HCT116 (cell line): ENCODE measurements around the gene OSBP2.

ENCODE experiments used
- CTCF ChIP-seq, 3 experiments: fragments of 200-600 bp in 1 of 3; sonication (generic) in 1 of 3; IDR thresholded peaks in 2 of 3; conservative IDR thresholded peaks in 1 of 3; 2 replicates each; pipeline ENCODE4 v1.5.1; 2012 to 2017; ENCODE audit warnings: low read depth in 2 of 3, low read length in 2 of 3, antibody characterized with exemption in 1 of 3, borderline replicate concordance in 1 of 3, control low read depth in 1 of 3, mild to moderate bottlenecking in 1 of 3, mixed read lengths in 1 of 3, mixed run types in 1 of 3, moderate library complexity in 1 of 3; ENCODE audit not compliant: insufficient read depth in 1 of 3
- POLR2A ChIP-seq: IDR thresholded peaks from 2 replicates; pipeline ENCODE4 v1.7.0; 2011; ENCODE audit warnings: borderline replicate concordance; ENCODE audit not compliant: insufficient read depth, insufficient read length; ENCODE audit errors: extremely low read depth
- POLR2AphosphoS5 ChIP-seq: IDR thresholded peaks from 2 replicates; pipeline ENCODE4 v1.6.1; 2011; ENCODE audit warnings: mild to moderate bottlenecking, low read depth, low read length, moderate library complexity
- ZBTB33 ChIP-seq: IDR thresholded peaks from 2 replicates; pipeline ENCODE4 v1.6.1; 2011; ENCODE audit warnings: mild to moderate bottlenecking, low read length, moderate library complexity; ENCODE audit not compliant: insufficient replicate concordance; ENCODE audit errors: extremely low read depth

- TF ChIP-seq POLR2AphosphoS5 = no peak
- TF ChIP-seq CTCF (IDR thresholded peaks at IDR 0.05 in 2 of 3, conservative IDR thresholded peaks at IDR 0.05 in 1 of 3; ENCODE audit: borderline replicate concordance in 1 of 3, insufficient read depth in 1 of 3, low read depth in 2 of 3, low read length in 2 of 3) = no peak
- no peak for TF ChIP-seq POLR2A
- no peak for TF ChIP-seq ZBTB33
These were observed 55.2 kb downstream of the OSBP2 start for GRCh38 chr22:30749849-30750248.
